Measurements from ENCODE around the gene VPS8. TPM values are rescaled to one million over a fixed set of nuclear protein-coding genes. Genes with fewer than 3 reads are reported as not detected.

VPS8 gene
- total and polyA plus RNA-seq, 9 of the 15 experiments (the other 6 are each of a cell fraction or from before 2014, with no cell fraction given) = 7.2 to 41.0 (median 28.3) TPM

GRCh38 chr3:184822654-184823053 is 10.7 kb downstream of the VPS8 start (continued):
- TF ChIP-seq CHD4 (IDR thresholded peaks at IDR 0.05; ENCODE audit: insufficient read depth, insufficient replicate concordance, low read depth, low read length, poor library complexity, severe bottlenecking) = no peak
- no peak for TF ChIP-seq ZBTB5 (IDR thresholded peaks at IDR 0.05)
- TF ChIP-seq HDAC2 (IDR thresholded peaks at IDR 0.05) = no peak
- no peak for TF ChIP-seq NFIX (CRISPR knock-in tag; IDR thresholded peaks at IDR 0.05; ENCODE audit: low read depth)
- TF ChIP-seq EZH2 (IDR thresholded peaks at IDR 0.05; ENCODE audit: borderline replicate concordance, low read depth, low read length) = no peak
- TF ChIP-seq PTTG1 (tag; IDR thresholded peaks at IDR 0.05; ENCODE audit: low read depth) = no peak
- TF ChIP-seq STAT5B (CRISPR knock-in tag; IDR thresholded peaks at IDR 0.05) = no peak
- TF ChIP-seq HMGXB4 (CRISPR knock-in tag; IDR thresholded peaks at IDR 0.05) = no peak
- TF ChIP-seq ETS1 (conservative IDR thresholded peaks at IDR 0.05; ENCODE audit: control insufficient read depth, low read depth, low read length) = no peak
- no peak for TF ChIP-seq SREBF2 (CRISPR knock-in tag; IDR thresholded peaks at IDR 0.05)

Measured in K562 (cell line).